GM19193 (cell line): ENCODE data around the gene SSNA1.
A peak's percentile ranks its signal among the peaks of the same experiment; 100 is the strongest.

Experiments
- POLR2A ChIP-seq: IDR thresholded peaks from 4 replicates; pipeline ENCODE4 v1.6.1; 2011; ENCODE audit not compliant: insufficient read depth, insufficient read length; ENCODE audit errors: extremely low read depth

Gene SSNA1

GRCh38 chr9:137221506-137222111, 33.1 kb downstream of the SSNA1 start:
- no peak for TF ChIP-seq POLR2A

GRCh38 chr9:137222190-137223077, 34.0 kb downstream of the SSNA1 start, which contains the start of gene RNF208:
Gene RNF208, minus strand, starts transcription at chr9:137222240. Its CDS starts 1,028 bp downstream, at chr9:137221212.
- no peak for TF ChIP-seq POLR2A

GRCh38 chr9:137223078-137223970, 34.8 kb downstream of the SSNA1 start:
- peak; percentile 83 for TF ChIP-seq POLR2A

GRCh38 chr9:137224830-137225694, 36.6 kb downstream of the SSNA1 start, which contains the start of gene CYSRT1:
Gene CYSRT1, plus strand, starts transcription at chr9:137225174. Its CDS starts 448 bp downstream, at chr9:137225622.
- no peak for TF ChIP-seq POLR2A

- no peak for TF ChIP-seq POLR2A
These were observed 37.3 kb downstream of the SSNA1 start for GRCh38 chr9:137225699-137226331.

- TF ChIP-seq POLR2A = no peak
These were observed 38.0 kb downstream of the SSNA1 start for GRCh38 chr9:137226338-137227053.

- no peak for TF ChIP-seq POLR2A
These were observed 38.8 kb downstream of the SSNA1 start, which contains the start of gene RNF224 for GRCh38 chr9:137227054-137227852. Gene RNF224, plus strand, starts transcription at chr9:137227502. Its CDS starts 834 bp downstream, at chr9:137228336.

GRCh38 chr9:137227853-137228505, 39.5 kb downstream of the SSNA1 start:
- no peak for TF ChIP-seq POLR2A

- TF ChIP-seq POLR2A = no peak
These were observed 40.1 kb downstream of the SSNA1 start for GRCh38 chr9:137228506-137228967.

GRCh38 chr9:137228968-137229896, 40.8 kb downstream of the SSNA1 start:
- no peak for TF ChIP-seq POLR2A
